Measurements from ENCODE around the gene PCNX2. TPM values are rescaled to one million over a fixed set of nuclear protein-coding genes. Genes with fewer than 3 reads are reported as not detected.

The PCNX2 gene
- total and polyA plus RNA-seq, 2 experiments from 2014 or later: 42.9 to 88.3 TPM

- TF ChIP-seq ZNF462 (CRISPR knock-in tag; IDR thresholded peaks at IDR 0.05) (no peak), STAT1 (IDR thresholded peaks at IDR 0.05; ENCODE audit: unreplicated experiment) (no peak), POLR2AphosphoS5 (IDR thresholded peaks at IDR 0.05; ENCODE audit: low read depth) (no peak)
Measured at GRCh38 chr1:232973652-232974611, 321.6 kb downstream of the PCNX2 start (continued).

GRCh38 chr1:232970508-232970907 lies 325.0 kb downstream of the PCNX2 start:
- H3K27ac ChIP-seq (ENCODE audit: low read depth): no peak overlapping the region
- Mint-ChIP-seq H3K4me1 (no peaks in the 10 kb centered on the region), H3K9me3 (peaks cover 3% of the 10 kb centered on the region; the same call in 1 of the 3 replicates), H3K36me3 (ENCODE audit: low read depth) (peaks cover 67% of the 10 kb centered on the region), H3K4me3 (no peak overlapping the region), H3K27ac (no peak overlapping the region), H3K27me3 (ENCODE audit: insufficient read depth, low read depth, poor library complexity) (no peaks in the 10 kb centered on the region)
- H3K4me1 ChIP-seq (ENCODE audit: insufficient read depth): no peaks in the 10 kb centered on the region
- no peak overlapping the region for H3K4me3 ChIP-seq
- peaks cover 44% of the 10 kb centered on the region for H3K36me3 ChIP-seq (ENCODE audit: insufficient read depth)
- DNase-seq (ENCODE audit: low spot score) (no peak), ATAC-seq (no peak)
- H3K4me2 ChIP-seq: no peak overlapping the region
- H3F3A ChIP-seq (replicated peaks; ENCODE audit: low read depth): no peaks in the 10 kb centered on the region
- H2AFZ ChIP-seq: no peak overlapping the region
- H4K20me1 ChIP-seq (replicated peaks; ENCODE audit: insufficient read depth): peaks cover 19% of the 10 kb centered on the region; the same call in 1 of the 2 replicates
- no peaks in the 10 kb centered on the region for H3K27me3 ChIP-seq (ENCODE audit: insufficient read depth)
- peaks cover 16% of the 10 kb centered on the region for H3K79me2 ChIP-seq (replicated peaks; ENCODE audit: insufficient read depth)
- no peaks in the 10 kb centered on the region for H3K9me2 ChIP-seq (ENCODE audit: insufficient read depth)
- no peak for TF ChIP-seq EZH2 (IDR thresholded peaks at IDR 0.05; ENCODE audit: low read depth, unreplicated experiment)
- no peak for TF ChIP-seq ZNF462 (CRISPR knock-in tag; IDR thresholded peaks at IDR 0.05)
